Measurements from ENCODE around the gene APOO.

DNA sequence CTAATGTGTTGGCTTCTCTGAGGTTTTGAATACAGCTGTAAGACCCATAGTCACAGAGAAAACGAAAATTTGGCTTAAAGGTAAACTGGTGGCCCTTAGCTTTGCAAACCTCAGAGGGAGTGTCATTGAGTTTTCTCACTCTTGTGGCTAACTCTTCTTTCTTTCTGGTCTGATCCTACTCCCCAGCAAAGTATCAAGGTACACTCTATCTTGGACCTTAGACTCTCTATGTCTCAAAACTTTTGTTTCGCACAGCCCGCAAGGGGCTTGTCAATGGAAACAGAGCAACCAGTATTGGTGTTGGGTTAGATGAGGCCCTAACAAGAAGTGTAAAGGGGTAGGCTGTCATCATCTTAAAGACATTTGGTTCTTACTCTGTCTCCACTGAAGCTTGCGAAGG lies 19.8 kb downstream of the APOO start:
- TF ChIP-seq, protein P1, sequence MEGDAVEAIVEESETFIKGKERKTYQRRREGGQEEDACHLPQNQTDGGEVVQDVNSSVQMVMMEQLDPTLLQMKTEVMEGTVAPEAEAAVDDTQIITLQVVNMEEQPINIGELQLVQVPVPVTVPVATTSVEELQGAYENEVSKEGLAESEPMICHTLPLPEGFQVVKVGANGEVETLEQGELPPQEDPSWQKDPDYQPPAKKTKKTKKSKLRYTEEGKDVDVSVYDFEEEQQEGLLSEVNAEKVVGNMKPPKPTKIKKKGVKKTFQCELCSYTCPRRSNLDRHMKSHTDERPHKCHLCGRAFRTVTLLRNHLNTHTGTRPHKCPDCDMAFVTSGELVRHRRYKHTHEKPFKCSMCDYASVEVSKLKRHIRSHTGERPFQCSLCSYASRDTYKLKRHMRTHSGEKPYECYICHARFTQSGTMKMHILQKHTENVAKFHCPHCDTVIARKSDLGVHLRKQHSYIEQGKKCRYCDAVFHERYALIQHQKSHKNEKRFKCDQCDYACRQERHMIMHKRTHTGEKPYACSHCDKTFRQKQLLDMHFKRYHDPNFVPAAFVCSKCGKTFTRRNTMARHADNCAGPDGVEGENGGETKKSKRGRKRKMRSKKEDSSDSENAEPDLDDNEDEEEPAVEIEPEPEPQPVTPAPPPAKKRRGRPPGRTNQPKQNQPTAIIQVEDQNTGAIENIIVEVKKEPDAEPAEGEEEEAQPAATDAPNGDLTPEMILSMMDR (conservative IDR thresholded peaks at IDR 0.05) = no peak
- TF ChIP-seq EZH2 (IDR thresholded peaks at IDR 0.05; ENCODE audit: low read depth) = no peak

Measured in PC-9 (cell line).